Loucy (cell line): ENCODE results near the gene ZNF511.

ENCODE experiments used
- H2AFZ ChIP-seq: fragments of 200-600 bp; sonication (generic); 2 replicates; pipeline ENCODE4 v1.6.0; 2016; ENCODE audit warnings: antibody characterized with exemption, mild to moderate bottlenecking, low read length, moderate library complexity
- H3F3A ChIP-seq: fragments of 200-600 bp; 2 replicates; pipeline ENCODE4 v1.6.0; 2016; ENCODE audit warnings: antibody characterized with exemption, low read depth, mild to moderate bottlenecking
- H3K27me3 ChIP-seq: fragments of 200-600 bp; sonication (generic); 2 replicates; pipeline ENCODE4 v1.6.1; 2014; ENCODE audit warnings: low read length, mild to moderate bottlenecking; ENCODE audit not compliant: insufficient read depth, poor library complexity, severe bottlenecking
- H3K36me3 ChIP-seq: fragments of 200-600 bp; sonication (generic); 2 replicates; pipeline ENCODE4 v1.6.1; 2016; ENCODE audit warnings: low read length; ENCODE audit not compliant: insufficient read depth
- H3K4me1 ChIP-seq: fragments of 200-600 bp; sonication (generic); 2 replicates; pipeline ENCODE4 v1.5.1; 2014; ENCODE audit warnings: low read length, mild to moderate bottlenecking; ENCODE audit not compliant: insufficient read depth, poor library complexity, severe bottlenecking
- H3K4me2 ChIP-seq: fragments of 200-600 bp; sonication (generic); 2 replicates; pipeline ENCODE4 v1.6.0; 2014; ENCODE audit warnings: antibody characterized with exemption, low read length, low read depth, mild to moderate bottlenecking; ENCODE audit not compliant: poor library complexity, severe bottlenecking
- H3K4me3 ChIP-seq: fragments of 200-600 bp; sonication (generic); 2 replicates; pipeline ENCODE4 v1.5.1; 2014; ENCODE audit warnings: low read length, mild to moderate bottlenecking, mixed read lengths; ENCODE audit not compliant: poor library complexity, severe bottlenecking
- H3K79me2 ChIP-seq: fragments of 200-600 bp; sonication (generic); 2 replicates; pipeline ENCODE4 v1.6.1; 2014; ENCODE audit warnings: low read length; ENCODE audit not compliant: insufficient read depth
- H3K9ac ChIP-seq: fragments of 200-600 bp; sonication (generic); 2 replicates; pipeline ENCODE4 v1.6.0; 2014; ENCODE audit warnings: mild to moderate bottlenecking, low read depth, low read length, moderate library complexity; ENCODE audit not compliant: poor library complexity, severe bottlenecking
- H3K9me2 ChIP-seq: fragments of 200-600 bp; sonication (generic); replicated peaks from 2 replicates; pipeline ENCODE4 v1.6.1; 2016; ENCODE audit warnings: low read depth, low read length, mixed read lengths
- H3K9me3 ChIP-seq: fragments of 200-600 bp; sonication (generic); 2 replicates; pipeline ENCODE4 v1.6.1; 2014; ENCODE audit warnings: mild to moderate bottlenecking, antibody characterized with exemption, low read length, low read depth; ENCODE audit not compliant: insufficient read depth
- H4K20me1 ChIP-seq: fragments of 200-600 bp; sonication (generic); 2 replicates; pipeline ENCODE4 v1.6.0; 2014; ENCODE audit warnings: antibody characterized with exemption, low read length, mild to moderate bottlenecking; ENCODE audit not compliant: insufficient read depth, poor library complexity, severe bottlenecking
- EZH2phosphoT487 ChIP-seq: fragments of 200-600 bp; IDR thresholded peaks from 2 replicates; pipeline ENCODE4 v1.6.1; 2018; ENCODE audit warnings: antibody characterized with exemption, mild to moderate bottlenecking, moderate library complexity, borderline replicate concordance
- TF ChIP-seq, protein P1 (sequence below): fragments of 200-600 bp; sonication (generic); conservative IDR thresholded peaks from 2 replicates; pipeline ENCODE4 v1.5.1; 2014; ENCODE audit warnings: mild to moderate bottlenecking, antibody characterized with exemption, low read length

Gene ZNF511

DNA sequence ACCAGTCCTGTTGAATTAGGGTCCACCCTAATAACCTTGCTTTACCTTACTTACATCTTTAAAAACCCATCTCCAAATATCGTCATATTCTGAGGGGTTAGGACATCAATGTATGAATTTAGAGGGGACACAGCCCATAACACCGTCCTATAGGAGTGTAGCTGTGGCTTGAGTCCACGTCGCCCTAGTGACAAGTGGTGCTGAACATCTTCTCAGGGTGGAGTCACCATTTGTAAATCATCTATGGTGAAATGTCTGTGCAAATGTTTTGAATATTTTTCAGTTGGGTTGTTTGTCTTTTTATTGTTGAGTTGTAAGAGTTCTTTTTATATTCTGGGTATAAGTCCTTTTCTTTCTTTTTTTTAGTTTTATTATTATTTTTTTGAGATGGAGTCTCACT is 33.3 kb downstream of the ZNF511 start:
- no peaks in the 10 kb centered on the region for H3K4me1 ChIP-seq
- no peaks in the 10 kb centered on the region for H3K27me3 ChIP-seq
- H3K79me2 ChIP-seq: no peaks in the 10 kb centered on the region
- no peaks in the 10 kb centered on the region for H3F3A ChIP-seq
- H3K36me3 ChIP-seq: no peaks in the 10 kb centered on the region
- peaks cover 34% of the 10 kb centered on the region for H3K9me3 ChIP-seq
- no peak overlapping the region for H2AFZ ChIP-seq
- no peak overlapping the region for H3K4me3 ChIP-seq
- no peak overlapping the region for H3K9ac ChIP-seq
- no peak overlapping the region for H3K4me2 ChIP-seq
- no peaks in the 10 kb centered on the region for H4K20me1 ChIP-seq
- H3K9me2 ChIP-seq: no peaks in the 10 kb centered on the region
- TF ChIP-seq, protein P1, sequence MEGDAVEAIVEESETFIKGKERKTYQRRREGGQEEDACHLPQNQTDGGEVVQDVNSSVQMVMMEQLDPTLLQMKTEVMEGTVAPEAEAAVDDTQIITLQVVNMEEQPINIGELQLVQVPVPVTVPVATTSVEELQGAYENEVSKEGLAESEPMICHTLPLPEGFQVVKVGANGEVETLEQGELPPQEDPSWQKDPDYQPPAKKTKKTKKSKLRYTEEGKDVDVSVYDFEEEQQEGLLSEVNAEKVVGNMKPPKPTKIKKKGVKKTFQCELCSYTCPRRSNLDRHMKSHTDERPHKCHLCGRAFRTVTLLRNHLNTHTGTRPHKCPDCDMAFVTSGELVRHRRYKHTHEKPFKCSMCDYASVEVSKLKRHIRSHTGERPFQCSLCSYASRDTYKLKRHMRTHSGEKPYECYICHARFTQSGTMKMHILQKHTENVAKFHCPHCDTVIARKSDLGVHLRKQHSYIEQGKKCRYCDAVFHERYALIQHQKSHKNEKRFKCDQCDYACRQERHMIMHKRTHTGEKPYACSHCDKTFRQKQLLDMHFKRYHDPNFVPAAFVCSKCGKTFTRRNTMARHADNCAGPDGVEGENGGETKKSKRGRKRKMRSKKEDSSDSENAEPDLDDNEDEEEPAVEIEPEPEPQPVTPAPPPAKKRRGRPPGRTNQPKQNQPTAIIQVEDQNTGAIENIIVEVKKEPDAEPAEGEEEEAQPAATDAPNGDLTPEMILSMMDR: no peak
- no peak for TF ChIP-seq EZH2phosphoT487

DNA sequence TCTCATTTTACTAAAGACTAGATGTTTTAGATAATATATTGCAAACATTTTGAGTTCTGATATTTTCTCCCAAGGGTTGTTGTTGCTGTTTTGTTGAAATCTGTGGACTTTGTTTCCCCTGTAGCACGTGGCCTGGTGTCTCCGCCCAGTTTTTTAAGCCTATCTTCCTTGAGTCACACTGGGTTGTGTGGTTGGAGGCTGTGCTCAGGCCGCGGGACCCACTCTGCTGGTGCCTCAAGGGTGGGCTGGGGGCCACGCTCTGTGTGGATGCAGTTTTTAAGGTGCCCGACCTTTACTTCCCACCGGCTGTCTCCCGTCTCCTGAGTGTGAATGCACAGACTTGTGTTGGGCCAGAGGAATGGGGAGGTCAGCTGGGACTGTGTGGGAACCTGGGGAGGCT is 34.2 kb downstream of the ZNF511 start:
- H3K79me2 ChIP-seq: no peaks in the 10 kb centered on the region
- H3K9me3 ChIP-seq: peaks cover 26% of the 10 kb centered on the region
- H3K9ac ChIP-seq: no peak overlapping the region
- H3K4me2 ChIP-seq: no peak overlapping the region
- H4K20me1 ChIP-seq: no peaks in the 10 kb centered on the region
- H3F3A ChIP-seq: no peaks in the 10 kb centered on the region
- no peaks in the 10 kb centered on the region for H3K27me3 ChIP-seq
- no peaks in the 10 kb centered on the region for H3K9me2 ChIP-seq
- no peaks in the 10 kb centered on the region for H3K4me1 ChIP-seq
- no peak overlapping the region for H2AFZ ChIP-seq
- H3K4me3 ChIP-seq: no peak overlapping the region
- no peaks in the 10 kb centered on the region for H3K36me3 ChIP-seq
- TF ChIP-seq EZH2phosphoT487: no peak
- TF ChIP-seq, protein P1: no peak

DNA sequence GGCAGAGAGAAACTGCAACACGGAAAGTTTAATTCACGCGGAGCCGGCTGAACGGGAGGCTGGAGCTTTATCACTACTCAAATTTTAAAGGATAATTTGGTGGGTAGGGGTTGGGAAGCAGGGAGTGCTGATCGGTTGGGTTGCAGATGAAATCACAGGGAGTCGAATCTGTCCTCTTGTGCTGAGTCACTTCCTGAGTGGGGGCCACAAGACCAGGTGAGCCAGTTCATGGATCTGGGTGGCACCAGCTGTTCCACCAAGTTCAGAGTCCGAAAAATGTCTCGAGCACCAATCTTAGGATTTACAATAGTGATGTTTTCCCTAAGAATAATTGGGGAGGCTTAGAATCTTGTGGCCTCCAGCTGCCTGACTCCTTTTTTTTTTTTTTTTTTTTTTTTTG is 34.8 kb downstream of the ZNF511 start:
- Histone ChIP-seq H4K20me1 (no peaks in the 10 kb centered on the region), H3K27me3 (no peaks in the 10 kb centered on the region), H3K36me3 (no peaks in the 10 kb centered on the region), H3K9ac (no peak overlapping the region), H3K9me3 (peaks cover 20% of the 10 kb centered on the region; the same call in 1 of the 2 replicates), H3F3A (no peaks in the 10 kb centered on the region), H3K79me2 (no peaks in the 10 kb centered on the region), H3K4me3 (no peak overlapping the region), H3K4me1 (no peaks in the 10 kb centered on the region), H2AFZ (no peak overlapping the region), H3K4me2 (no peak overlapping the region), H3K9me2 (no peaks in the 10 kb centered on the region)
- TF ChIP-seq EZH2phosphoT487: no peak
- TF ChIP-seq, protein P1: no peak
